GM04503 (cell line): ENCODE results near the gene FOXJ2.
"Not testable (repeated sequence)": the region's sequence is repeated elsewhere in the genome, so short reads cannot be mapped to it uniquely, and the experiment has no call there.

ENCODE experiments used
- DNase-seq: peaks from one replicate; pipeline ENCODE4 v3.0.0-alpha.2; 2012; ENCODE audit warnings: low read depth

Gene FOXJ2

GRCh38 chr12:8030189-8030588 is 2.3 kb upstream of the FOXJ2 start:
- DNase-seq, result no peak

GRCh38 chr12:8031017-8031416 is 1.5 kb upstream of the FOXJ2 start:
- not testable (repeated sequence) for DNase-seq

- DNase-seq, result no peak
These were observed 659 bp upstream of the FOXJ2 start for GRCh38 chr12:8031872-8032241.

GRCh38 chr12:8033153-8034044 is 883 bp downstream of the FOXJ2 start:
- DNase-seq, result no peak

- DNase-seq, result no peak
These were observed 2.3 kb downstream of the FOXJ2 start for GRCh38 chr12:8034802-8035201.

GRCh38 chr12:8035440-8036010 is 3.0 kb downstream of the FOXJ2 start:
- DNase-seq, result no peak

GRCh38 chr12:8036346-8036745 is 3.8 kb downstream of the FOXJ2 start:
- DNase-seq, result no peak

GRCh38 chr12:8037046-8037663 is 4.6 kb downstream of the FOXJ2 start:
- no peak for DNase-seq

GRCh38 chr12:8037947-8038346 is 5.4 kb downstream of the FOXJ2 start:
- DNase-seq, result no peak

- DNase-seq, result no peak
These were observed 6.2 kb downstream of the FOXJ2 start for GRCh38 chr12:8038659-8039114.

- DNase-seq, result no peak
These were observed 8.3 kb downstream of the FOXJ2 start for GRCh38 chr12:8040791-8041190.

- no peak for DNase-seq
These were observed 13.7 kb downstream of the FOXJ2 start for GRCh38 chr12:8045952-8046944.

GRCh38 chr12:8047842-8048241 is 15.3 kb downstream of the FOXJ2 start:
- no peak for DNase-seq

GRCh38 chr12:8048906-8049305 is 16.4 kb downstream of the FOXJ2 start:
- DNase-seq, result no peak

GRCh38 chr12:8050600-8051250 is 18.2 kb downstream of the FOXJ2 start:
- DNase-seq, result no peak

GRCh38 chr12:8052679-8053078 is 20.2 kb downstream of the FOXJ2 start:
- no peak for DNase-seq

GRCh38 chr12:8054816-8055215 is 22.3 kb downstream of the FOXJ2 start:
- no peak for DNase-seq

GRCh38 chr12:8057306-8057705 is 24.8 kb downstream of the FOXJ2 start:
- no peak for DNase-seq

GRCh38 chr12:8057839-8058238 is 25.3 kb downstream of the FOXJ2 start:
- DNase-seq, result no peak

- no peak for DNase-seq
These were observed 26.0 kb downstream of the FOXJ2 start for GRCh38 chr12:8058506-8058905.

GRCh38 chr12:8064131-8064530 is 31.6 kb downstream of the FOXJ2 start:
- no peak for DNase-seq
